GM23338 (cell line): ENCODE results near the gene UBAC2. TPM values are rescaled to one million over a fixed set of nuclear protein-coding genes. Genes with fewer than 3 reads are reported as not detected.

Experiments
- ATAC-seq: fragments of 200-7000 bp; cut with Tn5 transposase; 3 replicates; pipeline ENCODE4 v1.9.1; 2020
- DNase-seq: peaks from one replicate; pipeline ENCODE4 v3.0.0-alpha.2; 2015; ENCODE audit warnings: low spot score
- H2AFZ ChIP-seq: fragments of 200-600 bp; sonication (generic); 2 replicates; pipeline ENCODE4 v1.8.0; 2016; ENCODE audit warnings: antibody characterized with exemption, mild to moderate bottlenecking, moderate library complexity
- H3F3A ChIP-seq: fragments of 200-600 bp; sonication (generic); replicated peaks from 2 replicates; pipeline ENCODE4 v1.8.0; 2017; ENCODE audit warnings: antibody characterized with exemption, mixed run types, low read depth
- H3K27ac ChIP-seq: fragments of 200-600 bp; sonication (generic); 2 replicates; pipeline ENCODE4 v1.6.1; 2016; ENCODE audit warnings: low read depth
- H3K27me3 ChIP-seq: fragments of 200-600 bp; sonication (generic); 2 replicates; pipeline ENCODE4 v1.8.0; 2016; ENCODE audit warnings: mild to moderate bottlenecking, mixed run types, moderate library complexity; ENCODE audit not compliant: insufficient read depth
- H3K36me3 ChIP-seq: fragments of 200-600 bp; sonication (generic); 2 replicates; pipeline ENCODE4 v1.8.0; 2016; ENCODE audit warnings: mild to moderate bottlenecking; ENCODE audit not compliant: insufficient read depth
- H3K4me1 ChIP-seq: fragments of 200-600 bp; sonication (generic); 2 replicates; pipeline ENCODE4 v1.8.0; 2016; ENCODE audit warnings: mild to moderate bottlenecking, moderate library complexity; ENCODE audit not compliant: insufficient read depth
- H3K4me2 ChIP-seq: fragments of 200-600 bp; sonication (generic); 2 replicates; pipeline ENCODE4 v1.7.1; 2017; ENCODE audit warnings: mixed run types
- H3K4me3 ChIP-seq: fragments of 200-600 bp; sonication (generic); 2 replicates; pipeline ENCODE4 v1.6.1; 2016; ENCODE audit warnings: mixed run types
- H3K79me2 ChIP-seq: fragments of 200-600 bp; sonication (generic); replicated peaks from 2 replicates; pipeline ENCODE4 v1.8.0; 2017; ENCODE audit warnings: mild to moderate bottlenecking; ENCODE audit not compliant: insufficient read depth
- H3K9me2 ChIP-seq: fragments of 200-600 bp; sonication (generic); 2 replicates; pipeline ENCODE4 v1.8.0; 2017; ENCODE audit not compliant: insufficient read depth
- H4K20me1 ChIP-seq: fragments of 200-600 bp; sonication (generic); replicated peaks from 2 replicates; pipeline ENCODE4 v1.8.0; 2017; ENCODE audit warnings: mild to moderate bottlenecking; ENCODE audit not compliant: insufficient read depth
- H3K27ac Mint-ChIP-seq: 2 replicates; pipeline ENCODE4 v1.8.0; 2020; ENCODE audit warnings: inconsistent platforms, mild to moderate bottlenecking, moderate library complexity, mixed read lengths
- H3K27me3 Mint-ChIP-seq: 3 replicates; pipeline ENCODE4 v1.8.0; 2022; ENCODE audit warnings: low read depth, mild to moderate bottlenecking, moderate library complexity, mixed read lengths, inconsistent platforms; ENCODE audit not compliant: insufficient read depth, poor library complexity
- H3K36me3 Mint-ChIP-seq: 3 replicates; pipeline ENCODE4 v1.8.0; 2021; ENCODE audit warnings: low read depth, mild to moderate bottlenecking, inconsistent platforms, moderate library complexity, mixed read lengths
- H3K4me1 Mint-ChIP-seq: 3 replicates; pipeline ENCODE4 v1.8.0; 2020; ENCODE audit warnings: mild to moderate bottlenecking, inconsistent platforms, mixed read lengths
- H3K4me3 Mint-ChIP-seq: 3 replicates; pipeline ENCODE4 v1.8.0; 2021; ENCODE audit warnings: moderate library complexity, mild to moderate bottlenecking, inconsistent platforms, mixed read lengths
- H3K9me3 Mint-ChIP-seq: 3 replicates; pipeline ENCODE4 v1.8.0; 2020; ENCODE audit warnings: moderate library complexity, mild to moderate bottlenecking, inconsistent platforms, mixed read lengths
- CTCF ChIP-seq, 2 experiments: fragments of 200-600 bp in 1 of 2; sonication (generic) in 1 of 2; conservative IDR thresholded peaks; 2 replicates each; pipeline versions ENCODE4 v1.5.1 to v1.6.1; 2016 to 2017; ENCODE audit warnings: antibody characterized with exemption in 2 of 2, low read depth in 2 of 2, mild to moderate bottlenecking in 2 of 2, moderate library complexity in 1 of 2
- ETS1 ChIP-seq: IDR thresholded peaks from 2 replicates; pipeline ENCODE4 v1.6.1; 2016; ENCODE audit warnings: antibody characterized with exemption
- NANOG ChIP-seq: IDR thresholded peaks from 2 replicates; pipeline ENCODE4 v1.6.1; 2016; ENCODE audit warnings: antibody characterized with exemption, borderline replicate concordance
- REST ChIP-seq: IDR thresholded peaks from one replicate; pipeline ENCODE4 v1.6.1; 2018; ENCODE audit warnings: antibody characterized with exemption; ENCODE audit not compliant: unreplicated experiment
- ZNF114 ChIP-seq: fragments of 250-450 bp; sonication (Bioruptor Pico); IDR thresholded peaks from 2 replicates; pipeline ENCODE4 v1.5.0; 2020; ENCODE audit warnings: mild to moderate bottlenecking, moderate library complexity
- ZNF462 ChIP-seq: fragments of 250-450 bp; sonication (Bioruptor Pico); IDR thresholded peaks from 2 replicates; pipeline ENCODE4 v1.5.0; 2020; ENCODE audit warnings: mild to moderate bottlenecking, moderate library complexity
- polyA plus RNA-seq: library from polyadenylated mRNA; unstranded; fragments of >200 nt; fragmentation: Nextera tagmentation; extraction: Ambion mirVana; gene quantifications from 2 replicates; pipeline ENCODE4 v1.2.1, GENCODE V29; 2016
- total RNA-seq: library from RNA; depleted of rRNA; stranded (reverse); fragments of >200 nt; shearing (Covaris generic); gene quantifications from 2 replicates; pipeline ENCODE4 v1.2.3, GENCODE V29; 2014

UBAC2 gene
- total and polyA plus RNA-seq, 2 experiments from 2014 or later: 37.9 to 76.9 TPM

- Histone ChIP-seq H3K27ac (no peak overlapping the region), H3K36me3 (no peaks in the 10 kb centered on the region), H3K4me2 (no peak overlapping the region), H4K20me1 (no peaks in the 10 kb centered on the region), H3K9me2 (no peaks in the 10 kb centered on the region), H3K79me2 (no peaks in the 10 kb centered on the region), H3K4me3 (no peak overlapping the region), H3K4me1 (no peaks in the 10 kb centered on the region), H2AFZ (no peak overlapping the region), H3K27me3 (no peaks in the 10 kb centered on the region), H3F3A (no peaks in the 10 kb centered on the region)
- Mint-ChIP-seq H3K9me3 (no peaks in the 10 kb centered on the region; the same call in 2 of the 3 replicates), H3K27ac (no peak overlapping the region), H3K36me3 (no peaks in the 10 kb centered on the region), H3K4me1 (no peaks in the 10 kb centered on the region), H3K27me3 (no peaks in the 10 kb centered on the region), H3K4me3 (no peak overlapping the region)
- ATAC-seq (no peak), DNase-seq (no peak)
- TF ChIP-seq ZNF462 (CRISPR knock-in tag) (no peak), NANOG (no peak), REST (no peak), CTCF (conservative IDR thresholded peaks at IDR 0.05; ENCODE audit: low read depth in 2 of 2) (no peak), ZNF114 (CRISPR knock-in tag) (no peak), ETS1 (no peak)
Observed at GRCh38 chr13:99162567-99163361, 37.9 kb upstream of the UBAC2 start.
